Epithelial cell of proximal tubule (primary cell): ENCODE results near the gene SPEM2. TPM values are rescaled to one million over a fixed set of nuclear protein-coding genes. Genes with fewer than 3 reads are reported as not detected.

Experiments used
- DNase-seq: peaks from one replicate; pipeline ENCODE4 v3.0.0-alpha.2; 2011; ENCODE audit warnings: low read depth
- H3K4me3 ChIP-seq: 2 replicates; pipeline ENCODE4 v1.5.1; 2011; ENCODE audit warnings: low read depth, mild to moderate bottlenecking, low read length
- CTCF ChIP-seq: conservative IDR thresholded peaks from 2 replicates; pipeline ENCODE4 v1.5.1; 2012; ENCODE audit warnings: low read depth, mild to moderate bottlenecking, low read length
- total RNA-seq: library from RNA; depleted of rRNA; stranded (reverse); fragments of >200 nt; gene quantifications from 2 replicates; pipeline ENCODE4 v1.2.3, GENCODE V29; 2015

Gene SPEM2
- total RNA-seq, 1 donor from 2014 or later: not detected

- no peak for TF ChIP-seq CTCF
- DNase-seq: no peak
- no peak overlapping the region for H3K4me3 ChIP-seq
Observed at GRCh38 chr17:7442142-7442541, 16.7 kb downstream of the SPEM2 start.

GRCh38 chr17:7443499-7444485 lies 18.4 kb downstream of the SPEM2 start:
- TF ChIP-seq CTCF: no peak
- no peak for DNase-seq
- no peak overlapping the region for H3K4me3 ChIP-seq

- no peak for DNase-seq
- H3K4me3 ChIP-seq: peak within 1 kb of the TSS; percentile 45
- TF ChIP-seq CTCF: no peak
Observed at GRCh38 chr17:7444682-7445618, 19.5 kb downstream of the SPEM2 start, which contains the start of gene CHRNB1. CHRNB1 (plus strand) TSS chr17:7445061; CDS start chr17:7445128, 67 bp downstream.

- peak overlapping the region; percentile 45 for H3K4me3 ChIP-seq
- no peak for TF ChIP-seq CTCF
- no peak for DNase-seq
Observed at GRCh38 chr17:7445619-7445968, 20.2 kb downstream of the SPEM2 start.

GRCh38 chr17:7448461-7448860 lies 23.0 kb downstream of the SPEM2 start:
- H3K4me3 ChIP-seq: no peak overlapping the region
- no peak for TF ChIP-seq CTCF

GRCh38 chr17:7459961-7460545 lies 34.6 kb downstream of the SPEM2 start:
- no peak for DNase-seq
- no peak for TF ChIP-seq CTCF
- H3K4me3 ChIP-seq: no peak overlapping the region

More at GRCh38 chr17:7448461-7448860, 23.0 kb downstream of the SPEM2 start:
- DNase-seq: no peak
